Adrenal gland (tissue), 5 donors: ENCODE measurements around the gene ADK.

ENCODE experiments used
- POLR2A ChIP-seq, 2 donors: fragments of 450-650 bp; IDR thresholded peaks; one replicate each; pipeline ENCODE4 v1.6.1; 2017; ENCODE audit warnings: antibody characterized with exemption in 2 of 2, mild to moderate bottlenecking in 2 of 2, moderate library complexity in 1 of 2
- TF ChIP-seq, protein P1 (sequence below), 6 experiments: fragments of 450-650 bp in 4 of 6; fragments of 200-600 bp in 2 of 6; sonication (generic) in 1 of 6; IDR thresholded peaks; 1 replicate in 5 of 6; 2 replicates in 1 of 6; pipeline versions ENCODE4 v1.5.1 to v1.8.0; 2016 to 2021; ENCODE audit warnings: antibody characterized with exemption in 6 of 6, mild to moderate bottlenecking in 2 of 6, moderate library complexity in 1 of 6
- donor health status: DM: no; HTN: no; CAD: no.

DNA sequence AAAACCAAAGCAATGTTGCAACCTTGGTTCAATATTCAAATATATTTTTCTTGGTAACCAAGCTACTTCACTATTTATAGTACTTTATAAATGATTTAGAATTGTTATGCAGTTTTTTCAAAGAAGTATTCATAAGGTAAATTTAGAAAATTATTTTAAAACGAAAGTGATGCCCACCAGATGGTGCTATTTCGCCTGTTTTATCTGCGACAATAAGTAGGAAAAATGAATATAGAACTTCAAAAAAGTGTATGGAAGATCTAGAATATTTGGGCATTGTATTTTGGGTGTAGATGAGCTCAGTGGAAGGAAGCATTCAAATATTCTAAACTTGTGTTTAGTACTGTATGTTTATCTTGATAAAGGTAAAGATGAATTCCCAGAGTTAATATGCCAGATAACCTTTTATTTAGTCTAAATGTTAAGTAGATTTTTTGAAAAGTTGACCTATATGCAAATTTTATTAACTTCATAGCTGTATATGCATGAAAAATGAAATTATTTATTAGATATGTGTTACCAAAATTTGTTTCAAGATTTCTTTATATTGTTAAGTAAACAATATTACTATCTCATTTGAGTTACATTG lies 93.2 kb downstream of the ADK start:
- TF ChIP-seq, protein P1, sequence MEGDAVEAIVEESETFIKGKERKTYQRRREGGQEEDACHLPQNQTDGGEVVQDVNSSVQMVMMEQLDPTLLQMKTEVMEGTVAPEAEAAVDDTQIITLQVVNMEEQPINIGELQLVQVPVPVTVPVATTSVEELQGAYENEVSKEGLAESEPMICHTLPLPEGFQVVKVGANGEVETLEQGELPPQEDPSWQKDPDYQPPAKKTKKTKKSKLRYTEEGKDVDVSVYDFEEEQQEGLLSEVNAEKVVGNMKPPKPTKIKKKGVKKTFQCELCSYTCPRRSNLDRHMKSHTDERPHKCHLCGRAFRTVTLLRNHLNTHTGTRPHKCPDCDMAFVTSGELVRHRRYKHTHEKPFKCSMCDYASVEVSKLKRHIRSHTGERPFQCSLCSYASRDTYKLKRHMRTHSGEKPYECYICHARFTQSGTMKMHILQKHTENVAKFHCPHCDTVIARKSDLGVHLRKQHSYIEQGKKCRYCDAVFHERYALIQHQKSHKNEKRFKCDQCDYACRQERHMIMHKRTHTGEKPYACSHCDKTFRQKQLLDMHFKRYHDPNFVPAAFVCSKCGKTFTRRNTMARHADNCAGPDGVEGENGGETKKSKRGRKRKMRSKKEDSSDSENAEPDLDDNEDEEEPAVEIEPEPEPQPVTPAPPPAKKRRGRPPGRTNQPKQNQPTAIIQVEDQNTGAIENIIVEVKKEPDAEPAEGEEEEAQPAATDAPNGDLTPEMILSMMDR (IDR thresholded peaks at IDR 0.05): peak; percentile 44 to 72 (median 53)
- TF ChIP-seq POLR2A (IDR thresholded peaks at IDR 0.05): no peak
